Activated CD4-positive, alpha-beta memory T cell treated with anti-CD3 and anti-CD28 coated beads, Interleukin-2, amount 10 ng/mL, durations not matched to agents 7 days and 5 days (primary cell): Measurements from ENCODE around the gene LMO2. TPM values are rescaled to one million over a fixed set of nuclear protein-coding genes. Genes with fewer than 3 reads are reported as not detected.
"Not testable (repeated sequence)": the region's sequence is repeated elsewhere in the genome, so short reads cannot be mapped to it uniquely, and the experiment has no call there.

Experiments
- CTCF ChIA-PET: fragments of 350-600 bp; sonication (Branson Sonifier 250); formaldehyde crosslinking; loops from one replicate; lab custom pipeline; 2021; ENCODE audit warnings: antibody characterized with exemption, inconsistent platforms; lab: Charles Lee
- POLR2A ChIA-PET: fragments of 350-600 bp; sonication (Branson Sonifier 250); formaldehyde crosslinking; loops from one replicate; lab custom pipeline; 2021; ENCODE audit warnings: antibody characterized with exemption; lab: Charles Lee
- DNase-seq: peaks from one replicate; pipeline ENCODE4 v3.0.0-alpha.2; 2020
- H3K27ac Mint-ChIP-seq: one replicate; pipeline ENCODE4 v1.8.0; 2021; ENCODE audit warnings: mild to moderate bottlenecking, mixed read lengths
- H3K27me3 Mint-ChIP-seq: one replicate; pipeline ENCODE4 v1.8.0; 2021; ENCODE audit warnings: mixed read lengths
- H3K36me3 Mint-ChIP-seq: one replicate; pipeline ENCODE4 v1.8.0; 2021; ENCODE audit warnings: low read depth, mixed read lengths
- H3K4me1 Mint-ChIP-seq: one replicate; pipeline ENCODE4 v1.8.0; 2021; ENCODE audit warnings: mixed read lengths
- H3K4me3 Mint-ChIP-seq: one replicate; pipeline ENCODE4 v1.8.0; 2021; ENCODE audit warnings: mild to moderate bottlenecking, mixed read lengths
- H3K9me3 Mint-ChIP-seq: one replicate; pipeline ENCODE4 v1.8.0; 2021; ENCODE audit warnings: mixed read lengths
- total RNA-seq, 2 experiments: library from RNA; stranded (reverse); gene quantifications; one replicate each; pipeline ENCODE4 v1.2.3, GENCODE V29; 2021

LMO2 gene
- not detected for total RNA-seq

- ChIA-PET POLR2A (no interaction called here), CTCF (no interaction called here)
- no peak within 1 kb of the TSS for H3K4me3 Mint-ChIP-seq
- H3K9me3 Mint-ChIP-seq = peaks cover 3% of the 10 kb centered on the region
- peaks cover 20% of the 10 kb centered on the region for H3K4me1 Mint-ChIP-seq
- no peaks in the 10 kb centered on the region for H3K36me3 Mint-ChIP-seq
- no peak within 1 kb of the TSS for H3K27ac Mint-ChIP-seq
- H3K27me3 Mint-ChIP-seq = peaks cover 88% of the 10 kb centered on the region
- DNase-seq = no peak
Observed at GRCh38 chr11:33891714-33892327, at the start of gene LMO2. Gene LMO2, minus strand, starts transcription at chr11:33892076. Its CDS starts 22,360 bp downstream, at chr11:33869716.

GRCh38 chr11:33940538-33940815 is 48.6 kb upstream of the LMO2 start:
- POLR2A ChIA-PET = no interaction called here
- CTCF ChIA-PET = no interaction called here
- no peak for DNase-seq
- no peaks in the 10 kb centered on the region for H3K4me1 Mint-ChIP-seq
- no peak overlapping the region for H3K4me3 Mint-ChIP-seq
- no peaks in the 10 kb centered on the region for H3K9me3 Mint-ChIP-seq
- no peak overlapping the region for H3K27ac Mint-ChIP-seq
- H3K36me3 Mint-ChIP-seq = no peaks in the 10 kb centered on the region
- peaks cover 8% of the 10 kb centered on the region for H3K27me3 Mint-ChIP-seq

GRCh38 chr11:33936725-33937604 is 45.1 kb upstream of the LMO2 start:
- CTCF ChIA-PET = no interaction called here
- H3K9me3 Mint-ChIP-seq = peaks cover 7% of the 10 kb centered on the region
- peaks cover 2% of the 10 kb centered on the region for H3K4me1 Mint-ChIP-seq
- H3K27ac Mint-ChIP-seq = no peak overlapping the region
- H3K4me3 Mint-ChIP-seq = no peak overlapping the region
- no peaks in the 10 kb centered on the region for H3K36me3 Mint-ChIP-seq
- peaks cover 12% of the 10 kb centered on the region for H3K27me3 Mint-ChIP-seq
- DNase-seq = no peak
- POLR2A ChIA-PET = interaction anchor here (0.6 kb wide), 1 partner anchor 9 kb away, joined by 3 read pairs; no protein-coding TSS in a partner anchor

- ChIA-PET CTCF (no interaction called here), POLR2A (no interaction called here)
- Mint-ChIP-seq H3K9me3 (peaks cover 13% of the 10 kb centered on the region), H3K4me3 (no peak overlapping the region), H3K36me3 (no peaks in the 10 kb centered on the region), H3K27me3 (peaks cover 20% of the 10 kb centered on the region), H3K27ac (no peak overlapping the region), H3K4me1 (peaks cover 2% of the 10 kb centered on the region)
- no peak for DNase-seq
Observed at GRCh38 chr11:33935461-33936456, 43.9 kb upstream of the LMO2 start.

- Mint-ChIP-seq H3K27ac (no peak overlapping the region), H3K4me3 (no peak overlapping the region)
- CTCF ChIA-PET = no interaction called here
Observed at GRCh38 chr11:33935005-33935404, 43.1 kb upstream of the LMO2 start.

GRCh38 chr11:33934450-33934849 is 42.6 kb upstream of the LMO2 start:
- ChIA-PET POLR2A (no interaction called here), CTCF (no interaction called here)
- H3K36me3 Mint-ChIP-seq = no peaks in the 10 kb centered on the region
- no peak overlapping the region for H3K4me3 Mint-ChIP-seq
- H3K27ac Mint-ChIP-seq = no peak overlapping the region
- peaks cover 23% of the 10 kb centered on the region for H3K27me3 Mint-ChIP-seq
- H3K4me1 Mint-ChIP-seq = peaks cover 2% of the 10 kb centered on the region
- no peak for DNase-seq
- peaks cover 13% of the 10 kb centered on the region for H3K9me3 Mint-ChIP-seq

More at GRCh38 chr11:33935005-33935404, 43.1 kb upstream of the LMO2 start:
- no peak for DNase-seq
- POLR2A ChIA-PET = no interaction called here
- Mint-ChIP-seq H3K27me3 (peaks cover 22% of the 10 kb centered on the region), H3K36me3 (no peaks in the 10 kb centered on the region), H3K4me1 (peaks cover 2% of the 10 kb centered on the region), H3K9me3 (peaks cover 13% of the 10 kb centered on the region)

GRCh38 chr11:33933602-33934001 is 41.7 kb upstream of the LMO2 start:
- Mint-ChIP-seq H3K9me3 (peaks cover 13% of the 10 kb centered on the region), H3K36me3 (no peaks in the 10 kb centered on the region), H3K4me3 (no peak overlapping the region), H3K27me3 (peaks cover 24% of the 10 kb centered on the region), H3K27ac (no peak overlapping the region), H3K4me1 (peaks cover 2% of the 10 kb centered on the region)
- ChIA-PET POLR2A (no interaction called here), CTCF (no interaction called here)
- no peak for DNase-seq

- ChIA-PET POLR2A (no interaction called here), CTCF (no interaction called here)
- no peaks in the 10 kb centered on the region for H3K36me3 Mint-ChIP-seq
- H3K27me3 Mint-ChIP-seq = peaks cover 25% of the 10 kb centered on the region
- H3K27ac Mint-ChIP-seq = no peak overlapping the region
- no peak for DNase-seq
- H3K4me1 Mint-ChIP-seq = peaks cover 2% of the 10 kb centered on the region
- peaks cover 13% of the 10 kb centered on the region for H3K9me3 Mint-ChIP-seq
- no peak overlapping the region for H3K4me3 Mint-ChIP-seq
Observed at GRCh38 chr11:33932721-33933120, 40.8 kb upstream of the LMO2 start.

- peaks cover 13% of the 10 kb centered on the region for H3K9me3 Mint-ChIP-seq
Observed at GRCh38 chr11:33931739-33932366, 40.0 kb upstream of the LMO2 start.

GRCh38 chr11:33931067-33931466 is 39.2 kb upstream of the LMO2 start:
- H3K27ac Mint-ChIP-seq = no peak overlapping the region
- H3K4me1 Mint-ChIP-seq = peaks cover 2% of the 10 kb centered on the region
- H3K27me3 Mint-ChIP-seq = peaks cover 25% of the 10 kb centered on the region
- ChIA-PET CTCF (no interaction called here), POLR2A (no interaction called here)
- DNase-seq = no peak
- peaks cover 13% of the 10 kb centered on the region for H3K9me3 Mint-ChIP-seq
- no peaks in the 10 kb centered on the region for H3K36me3 Mint-ChIP-seq
- no peak overlapping the region for H3K4me3 Mint-ChIP-seq

More at GRCh38 chr11:33931739-33932366, 40.0 kb upstream of the LMO2 start:
- H3K4me1 Mint-ChIP-seq, DNase-seq, H3K27ac Mint-ChIP-seq, CTCF ChIA-PET, H3K36me3 Mint-ChIP-seq, POLR2A ChIA-PET, H3K4me3 Mint-ChIP-seq: not testable (repeated sequence)
- H3K27me3 Mint-ChIP-seq = peaks cover 25% of the 10 kb centered on the region

GRCh38 chr11:33930317-33931021 is 38.6 kb upstream of the LMO2 start:
- ChIA-PET POLR2A (no interaction called here), CTCF (no interaction called here)
- DNase-seq = no peak
- Mint-ChIP-seq H3K36me3 (no peaks in the 10 kb centered on the region), H3K27ac (no peak overlapping the region), H3K9me3 (peaks cover 13% of the 10 kb centered on the region), H3K27me3 (peaks cover 25% of the 10 kb centered on the region), H3K4me3 (no peak overlapping the region), H3K4me1 (peaks cover 2% of the 10 kb centered on the region)

GRCh38 chr11:33928564-33928963 is 36.7 kb upstream of the LMO2 start:
- ChIA-PET CTCF (no interaction called here), POLR2A (no interaction called here)
- Mint-ChIP-seq H3K27me3 (peaks cover 36% of the 10 kb centered on the region), H3K4me3 (no peak overlapping the region), H3K4me1 (peaks cover 2% of the 10 kb centered on the region), H3K36me3 (no peaks in the 10 kb centered on the region), H3K27ac (no peak overlapping the region), H3K9me3 (peaks cover 13% of the 10 kb centered on the region)
- no peak for DNase-seq
